Neural cell (in vitro differentiated cells): ENCODE results near the gene CNPY2. TPM values are rescaled to one million over a fixed set of nuclear protein-coding genes. Genes with fewer than 3 reads are reported as not detected.

Source experiments
- H2AFZ ChIP-seq: fragments of 200-600, 300-800 bp; sonication (generic), shearing (Covaris generic); 2 replicates; pipeline ENCODE4 v1.6.0; 2014; ENCODE audit warnings: low read depth, mild to moderate bottlenecking, antibody characterized with exemption, low read length, moderate library complexity
- H3F3A ChIP-seq: fragments of 200-600 bp; shearing (Covaris generic); 2 replicates; pipeline ENCODE4 v1.6.1; 2016; ENCODE audit warnings: mild to moderate bottlenecking, moderate library complexity, mixed read lengths, antibody characterized with exemption, low read length; ENCODE audit not compliant: insufficient read depth, poor library complexity, severe bottlenecking
- H3K27ac ChIP-seq: fragments of 200-600, 300-800 bp; sonication (generic), shearing (Covaris generic); 2 replicates; pipeline ENCODE4 v1.5.1; 2014; ENCODE audit warnings: mild to moderate bottlenecking, low read length, moderate library complexity
- H3K27me3 ChIP-seq: fragments of 300-800, 200-600 bp; sonication (generic), shearing (Covaris generic); 2 replicates; pipeline ENCODE4 v1.6.0; 2014; ENCODE audit warnings: mild to moderate bottlenecking, low read depth, low read length, moderate library complexity; ENCODE audit not compliant: insufficient read depth
- H3K36me3 ChIP-seq: fragments of 300-800, 200-600 bp; sonication (generic), shearing (Covaris generic); 2 replicates; pipeline ENCODE4 v1.5.1; 2014; ENCODE audit warnings: mild to moderate bottlenecking, antibody characterized with exemption, low read length, moderate library complexity; ENCODE audit not compliant: insufficient read depth
- H3K4me2 ChIP-seq: fragments of 300-800, 200-600 bp; sonication (generic), shearing (Covaris generic); 2 replicates; pipeline ENCODE4 v1.6.0; 2014; ENCODE audit warnings: mild to moderate bottlenecking, low read length
- H3K4me3 ChIP-seq: fragments of 300-800, 200-600 bp; sonication (generic), shearing (Covaris generic); 2 replicates; pipeline ENCODE4 v1.5.1; 2014; ENCODE audit warnings: mild to moderate bottlenecking, low read length, moderate library complexity
- H3K79me2 ChIP-seq: fragments of 200-600 bp; shearing (Covaris generic); replicated peaks from 2 replicates; pipeline ENCODE4 v1.6.0; 2014; ENCODE audit warnings: mild to moderate bottlenecking, low read length, moderate library complexity; ENCODE audit not compliant: insufficient read depth
- H3K9ac ChIP-seq: fragments of 300-800, 200-600 bp; sonication (generic), shearing (Covaris generic); 2 replicates; pipeline ENCODE4 v1.6.1; 2016; ENCODE audit warnings: mild to moderate bottlenecking, low read length, mixed read lengths
- H3K9me2 ChIP-seq: fragments of 200-600 bp; shearing (Covaris generic); 2 replicates; pipeline ENCODE4 v1.6.1; 2016; ENCODE audit warnings: mild to moderate bottlenecking, low read length, mixed read lengths; ENCODE audit not compliant: insufficient read depth
- H3K9me3 ChIP-seq: fragments of 200-600, 300-800 bp; sonication (generic), shearing (Covaris generic); 2 replicates; pipeline ENCODE4 v1.6.1; 2016; ENCODE audit warnings: mild to moderate bottlenecking, mixed run types, low read length, moderate library complexity, mixed read lengths
- H4K20me1 ChIP-seq: fragments of 200-600 bp; shearing (Covaris generic); 2 replicates; pipeline ENCODE4 v1.6.1; 2016; ENCODE audit warnings: mild to moderate bottlenecking, mixed run types; ENCODE audit not compliant: insufficient read depth
- CTCF ChIP-seq: fragments of 450-650 bp; IDR thresholded peaks from 2 replicates; pipeline ENCODE4 v1.5.1; 2014; ENCODE audit warnings: antibody characterized with exemption, mild to moderate bottlenecking, moderate library complexity; ENCODE audit not compliant: poor library complexity, severe bottlenecking
- EP300 ChIP-seq: fragments of 450-650 bp; conservative IDR thresholded peaks from 2 replicates; pipeline ENCODE4 v1.6.1; 2014; ENCODE audit warnings: antibody characterized with exemption, mild to moderate bottlenecking, moderate library complexity; ENCODE audit not compliant: poor library complexity, severe bottlenecking
- EZH2 ChIP-seq: fragments of 200-600, 300-800 bp; shearing (Covaris generic), sonication (generic); IDR thresholded peaks from 2 replicates; pipeline ENCODE4 v1.6.1; 2014; ENCODE audit warnings: antibody characterized with exemption, low read length, borderline replicate concordance, mild to moderate bottlenecking; ENCODE audit not compliant: insufficient read depth, poor library complexity, severe bottlenecking
- MXI1 ChIP-seq: fragments of 450-650 bp; conservative IDR thresholded peaks from 2 replicates; pipeline ENCODE4 v1.6.1; 2014; ENCODE audit warnings: antibody characterized with exemption, mild to moderate bottlenecking; ENCODE audit not compliant: poor library complexity, severe bottlenecking
- POLR2AphosphoS5 ChIP-seq: IDR thresholded peaks from 2 replicates; pipeline ENCODE4 v1.6.1; 2012
- RAD21 ChIP-seq: fragments of 450-650 bp; conservative IDR thresholded peaks from 2 replicates; pipeline ENCODE4 v1.6.1; 2014; ENCODE audit warnings: antibody characterized with exemption, mild to moderate bottlenecking, moderate library complexity
- REST ChIP-seq: IDR thresholded peaks from 2 replicates; pipeline ENCODE4 v1.6.1; 2012; ENCODE audit warnings: borderline replicate concordance
- SMC3 ChIP-seq: fragments of 450-650 bp; conservative IDR thresholded peaks from 2 replicates; pipeline ENCODE4 v1.6.1; 2014; ENCODE audit warnings: antibody characterized with exemption, mild to moderate bottlenecking, moderate library complexity; ENCODE audit not compliant: poor library complexity
- TAF1 ChIP-seq: IDR thresholded peaks from 2 replicates; pipeline ENCODE4 v1.6.1; 2012; ENCODE audit warnings: low read depth
- polyA plus RNA-seq: library from polyadenylated mRNA; depleted of rRNA; stranded (reverse); fragments of >200 nt; gene quantifications from 2 replicates; pipeline ENCODE4 v1.2.3, GENCODE V29; 2014

CNPY2 gene
- polyA plus RNA-seq, 1 donor from 2014 or later = 175 TPM

- Histone ChIP-seq H3K4me2 (no peak overlapping the region), H3K27me3 (no peaks in the 10 kb centered on the region), H3K4me3 (no peak overlapping the region), H2AFZ (no peak overlapping the region), H3K9ac (no peak overlapping the region), H3K27ac (no peak overlapping the region), H3K36me3 (peaks cover 4% of the 10 kb centered on the region), H4K20me1 (no peaks in the 10 kb centered on the region), H3K9me3 (no peaks in the 10 kb centered on the region), H3K79me2 (no peaks in the 10 kb centered on the region), H3F3A (no peaks in the 10 kb centered on the region), H3K9me2 (no peaks in the 10 kb centered on the region)
- no peak for TF ChIP-seq MXI1
- TF ChIP-seq SMC3 = no peak
- no peak for TF ChIP-seq POLR2AphosphoS5
- TF ChIP-seq TAF1 = no peak
- TF ChIP-seq RAD21 = no peak
- no peak for TF ChIP-seq REST
- no peak for TF ChIP-seq EP300
- no peak for TF ChIP-seq CTCF
- TF ChIP-seq EZH2 = no peak
Measured at GRCh38 chr12:56307221-56307965, 8.4 kb downstream of the CNPY2 start.

- Histone ChIP-seq H4K20me1 (no peaks in the 10 kb centered on the region), H2AFZ (no peak overlapping the region), H3K79me2 (no peaks in the 10 kb centered on the region), H3K36me3 (no peaks in the 10 kb centered on the region), H3K4me3 (no peak overlapping the region), H3K27ac (no peak overlapping the region), H3F3A (no peaks in the 10 kb centered on the region), H3K9me3 (no peaks in the 10 kb centered on the region), H3K9me2 (no peaks in the 10 kb centered on the region), H3K4me2 (no peak overlapping the region), H3K9ac (no peak overlapping the region), H3K27me3 (no peaks in the 10 kb centered on the region)
- TF ChIP-seq TAF1 (no peak), MXI1 (no peak), RAD21 (no peak), EP300 (no peak), SMC3 (no peak), POLR2AphosphoS5 (no peak), EZH2 (no peak), REST (no peak), CTCF (no peak)
Measured at GRCh38 chr12:56304872-56305590, 10.8 kb downstream of the CNPY2 start.
